HG02763 (cell line): ENCODE measurements around the gene STX17.
"Not testable (repeated sequence)": the region's sequence is repeated elsewhere in the genome, so short reads cannot be mapped to it uniquely, and the experiment has no call there.

Experiments
- ATAC-seq: cut with Tn5 transposase; IDR thresholded peaks from one replicate; pipeline ENCODE4 v1.9.1; 2021; ENCODE audit warnings: mild to moderate bottlenecking, moderate library complexity; ENCODE audit not compliant: unreplicated experiment

STX17 gene

GRCh38 chr9:99966716-99967115 is 60.3 kb downstream of the STX17 start:
- no peak for ATAC-seq

- no peak for ATAC-seq
These were observed 61.0 kb downstream of the STX17 start for GRCh38 chr9:99967457-99967856.

- ATAC-seq: no peak
These were observed 64.0 kb downstream of the STX17 start for GRCh38 chr9:99970481-99970880.

- no peak for ATAC-seq
These were observed 65.0 kb downstream of the STX17 start for GRCh38 chr9:99971410-99971809.

GRCh38 chr9:99973455-99973854 is 67.0 kb downstream of the STX17 start:
- ATAC-seq: no peak

GRCh38 chr9:99977033-99977792 is 70.8 kb downstream of the STX17 start:
- no peak for ATAC-seq

- no peak for ATAC-seq
These were observed 71.8 kb downstream of the STX17 start for GRCh38 chr9:99978221-99978620.

GRCh38 chr9:99980598-99980997 is 74.1 kb downstream of the STX17 start:
- ATAC-seq: no peak

GRCh38 chr9:99986642-99987041 is 80.2 kb downstream of the STX17 start:
- no peak for ATAC-seq

- ATAC-seq: not testable (repeated sequence)
These were observed 84.1 kb downstream of the STX17 start for GRCh38 chr9:99990508-99990907.

- ATAC-seq: no peak
These were observed 91.8 kb downstream of the STX17 start for GRCh38 chr9:99998266-99998665.

GRCh38 chr9:99998866-99999265 is 92.4 kb downstream of the STX17 start:
- no peak for ATAC-seq

- ATAC-seq: no peak
These were observed 93.3 kb downstream of the STX17 start for GRCh38 chr9:99999797-100000196.

GRCh38 chr9:100011062-100011681 is 104.7 kb downstream of the STX17 start:
- no peak for ATAC-seq

GRCh38 chr9:100012279-100012678 is 105.8 kb downstream of the STX17 start:
- no peak for ATAC-seq

- no peak for ATAC-seq
These were observed 107.1 kb downstream of the STX17 start for GRCh38 chr9:100013573-100013972.

- no peak for ATAC-seq
These were observed 108.4 kb downstream of the STX17 start for GRCh38 chr9:100014846-100015245.

- no peak for ATAC-seq
These were observed 113.1 kb downstream of the STX17 start for GRCh38 chr9:100019541-100019940.
